IPS-11a (cell line): ENCODE data around the gene RNPS1.

Experiments
- H3K4me3 ChIP-seq: one replicate; pipeline ENCODE4 v1.5.1; 2013; ENCODE audit warnings: low read depth, low read length, control low read depth

The RNPS1 gene

GRCh38 chr16:2236337-2237101, 31.4 kb downstream of the RNPS1 start, which contains the start of gene DNASE1L2:
Gene DNASE1L2 (plus strand): TSS chr16:2236444. CDS start chr16:2236817, 373 bp downstream.
- peak within 1 kb of the TSS; percentile 13 for H3K4me3 ChIP-seq

GRCh38 chr16:2235695-2236336, 32.1 kb downstream of the RNPS1 start:
- H3K4me3 ChIP-seq = no peak overlapping the region

- H3K4me3 ChIP-seq = no peak overlapping the region
Observed at GRCh38 chr16:2235234-2235651, 32.7 kb downstream of the RNPS1 start.

- H3K4me3 ChIP-seq = no peak overlapping the region
Observed at GRCh38 chr16:2234813-2235170, 33.1 kb downstream of the RNPS1 start.

GRCh38 chr16:2233872-2234812, 33.8 kb downstream of the RNPS1 start:
- H3K4me3 ChIP-seq = no peak overlapping the region

- H3K4me3 ChIP-seq = no peak overlapping the region
Observed at GRCh38 chr16:2233046-2233775, 34.7 kb downstream of the RNPS1 start.

GRCh38 chr16:2232094-2232990, 35.6 kb downstream of the RNPS1 start:
- no peak overlapping the region for H3K4me3 ChIP-seq

- H3K4me3 ChIP-seq = no peak overlapping the region
Observed at GRCh38 chr16:2231016-2231931, 36.7 kb downstream of the RNPS1 start.

- H3K4me3 ChIP-seq = no peak overlapping the region
Observed at GRCh38 chr16:2230376-2230775, 37.5 kb downstream of the RNPS1 start.

GRCh38 chr16:2229632-2230250, 38.2 kb downstream of the RNPS1 start:
- H3K4me3 ChIP-seq = no peak overlapping the region

GRCh38 chr16:2229091-2229490, 38.8 kb downstream of the RNPS1 start:
- H3K4me3 ChIP-seq = no peak overlapping the region

GRCh38 chr16:2228161-2228824, 39.6 kb downstream of the RNPS1 start:
- H3K4me3 ChIP-seq = no peak overlapping the region

- H3K4me3 ChIP-seq = no peak overlapping the region
Observed at GRCh38 chr16:2226918-2227317, 41.0 kb downstream of the RNPS1 start.

GRCh38 chr16:2226245-2226793, 41.6 kb downstream of the RNPS1 start:
- H3K4me3 ChIP-seq = no peak overlapping the region

- peak overlapping the region; percentile 82 for H3K4me3 ChIP-seq
Observed at GRCh38 chr16:2223942-2224486, 43.9 kb downstream of the RNPS1 start.

GRCh38 chr16:2223221-2223941, 44.5 kb downstream of the RNPS1 start, which contains the start of gene E4F1:
Gene E4F1 (plus strand): TSS chr16:2223591. CDS start chr16:2223614, 23 bp downstream.
- H3K4me3 ChIP-seq = peak within 1 kb of the TSS; percentile 82
